Stimulated activated CD8-positive, alpha-beta memory T cell treated with anti-CD3 and anti-CD28 coated beads, Interleukin-7, amount 100 ng/mL, for 1 hour (primary cell): ENCODE results near the gene PTPRD.
"Not testable (repeated sequence)": the region's sequence is repeated elsewhere in the genome, so short reads cannot be mapped to it uniquely, and the experiment has no call there.

Experiments used
- DNase-seq, 2 donors: peaks; one replicate each; pipeline ENCODE4 v3.0.0-alpha.2; 2020; ENCODE audit warnings: low read depth in 2 of 2

Gene PTPRD

DNA sequence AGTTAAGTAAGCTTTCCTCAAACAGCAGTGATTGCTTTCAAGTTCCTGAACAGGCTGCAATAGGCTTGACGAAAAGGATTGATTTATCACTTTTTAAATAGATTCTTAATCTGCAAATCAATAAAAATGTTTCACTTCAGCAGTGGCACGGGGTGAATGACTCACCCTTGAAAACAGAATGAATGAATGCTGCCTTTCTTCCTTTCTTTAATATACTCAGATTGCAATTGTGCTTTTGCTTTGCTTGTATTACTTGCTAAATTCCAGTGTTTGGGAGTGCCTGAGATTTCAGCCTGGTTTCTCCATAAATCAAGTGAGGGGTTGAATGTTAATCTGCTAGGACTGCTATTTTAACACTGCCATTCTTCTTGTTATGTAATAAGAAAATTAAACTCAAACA is 1293.8 kb downstream of the PTPRD start:
- DNase-seq, result no peak

- DNase-seq, result not testable (repeated sequence)
Measured at GRCh38 chr9:9310743-9311142, 1302.1 kb downstream of the PTPRD start.

- DNase-seq, result no peak
Measured at GRCh38 chr9:9305600-9305999, 1307.2 kb downstream of the PTPRD start.

- DNase-seq, result no peak
Measured at GRCh38 chr9:9299134-9299533, 1313.7 kb downstream of the PTPRD start.

- no peak for DNase-seq
Measured at GRCh38 chr9:9286001-9286400, 1326.8 kb downstream of the PTPRD start.

DNA sequence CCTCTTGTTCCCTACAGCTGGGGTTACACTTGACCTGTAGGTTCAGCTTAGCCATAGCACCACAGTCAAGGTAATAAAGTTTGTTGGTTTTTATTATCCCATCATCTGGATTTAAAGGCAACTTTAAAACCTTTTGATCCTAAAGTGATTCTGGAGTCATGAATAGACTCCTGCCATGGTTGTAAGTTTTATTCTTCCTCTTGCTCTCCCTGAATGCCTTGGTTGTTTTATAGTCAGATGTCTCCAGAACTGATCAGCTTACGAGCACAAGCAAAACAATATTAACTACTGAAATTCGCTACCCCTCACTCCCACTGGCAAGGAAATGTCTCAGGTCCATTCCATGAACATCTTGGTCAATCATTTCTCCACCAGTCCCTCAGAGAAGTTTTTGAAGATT is 1328.6 kb downstream of the PTPRD start:
- no peak for DNase-seq

- DNase-seq, result no peak
Measured at GRCh38 chr9:9283159-9283986, 1329.4 kb downstream of the PTPRD start.

DNA sequence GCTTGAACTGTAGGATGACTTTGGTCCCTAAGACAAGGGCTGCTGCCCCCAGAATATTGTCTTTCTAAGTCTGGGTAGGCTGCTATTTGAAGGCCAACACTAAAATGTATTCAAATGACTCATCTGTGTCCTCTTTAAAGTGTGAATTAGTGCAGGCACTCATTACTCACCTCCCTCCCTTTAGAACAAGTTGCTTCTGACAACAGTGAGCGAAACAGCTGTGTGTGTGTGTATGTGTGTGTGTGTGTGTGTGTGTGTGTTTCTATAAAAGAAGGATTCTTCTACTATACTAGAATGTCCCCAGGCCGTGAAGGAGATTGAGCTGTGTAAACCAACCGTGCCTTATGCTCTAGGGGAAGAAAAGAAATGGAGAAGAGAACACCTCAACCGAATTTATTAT is 1337.2 kb downstream of the PTPRD start:
- DNase-seq, result no peak

GRCh38 chr9:9257999-9258498 is 1354.8 kb downstream of the PTPRD start:
- no peak for DNase-seq

GRCh38 chr9:9246726-9247125 is 1366.1 kb downstream of the PTPRD start:
- DNase-seq, result no peak

DNA sequence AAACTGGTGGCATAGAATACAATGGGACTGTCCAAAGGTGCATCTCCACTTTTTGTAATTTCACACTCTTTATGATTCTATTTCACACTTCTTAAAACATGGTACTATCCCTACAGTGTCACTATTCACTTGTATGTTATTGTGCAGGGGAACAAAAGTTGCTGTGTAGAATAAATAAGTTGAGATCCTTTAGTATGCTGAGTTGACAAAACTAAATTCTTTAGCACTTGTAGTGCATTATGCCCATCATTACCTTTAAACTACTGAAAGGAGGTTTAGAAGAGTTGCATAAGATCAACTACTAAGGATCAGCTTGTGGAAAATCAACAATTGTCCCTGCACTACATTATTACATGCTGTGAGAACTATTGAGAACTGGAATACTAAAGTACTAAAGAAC is 1380.9 kb downstream of the PTPRD start:
- no peak for DNase-seq

- DNase-seq, result no peak
Measured at GRCh38 chr9:9229269-9229668, 1383.5 kb downstream of the PTPRD start.

DNA sequence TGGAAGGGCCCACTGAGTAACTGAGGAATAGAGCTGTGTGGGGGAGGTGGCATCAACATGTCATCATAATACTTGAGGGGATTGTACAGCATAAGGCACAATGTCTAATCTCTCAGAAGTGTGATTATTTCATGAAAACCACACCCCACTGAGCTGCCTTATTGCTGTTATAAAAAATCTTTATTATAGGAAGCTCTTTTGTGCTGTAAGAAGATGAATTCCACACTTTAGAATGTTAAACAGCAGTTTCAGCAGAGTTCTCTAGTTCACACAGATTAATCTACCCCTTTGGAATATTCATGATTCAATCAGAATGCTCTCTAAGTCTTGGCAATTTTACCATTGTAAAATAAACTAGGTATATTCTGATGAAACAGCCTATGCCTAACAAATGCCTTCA is 1389.6 kb downstream of the PTPRD start:
- no peak for DNase-seq

DNA sequence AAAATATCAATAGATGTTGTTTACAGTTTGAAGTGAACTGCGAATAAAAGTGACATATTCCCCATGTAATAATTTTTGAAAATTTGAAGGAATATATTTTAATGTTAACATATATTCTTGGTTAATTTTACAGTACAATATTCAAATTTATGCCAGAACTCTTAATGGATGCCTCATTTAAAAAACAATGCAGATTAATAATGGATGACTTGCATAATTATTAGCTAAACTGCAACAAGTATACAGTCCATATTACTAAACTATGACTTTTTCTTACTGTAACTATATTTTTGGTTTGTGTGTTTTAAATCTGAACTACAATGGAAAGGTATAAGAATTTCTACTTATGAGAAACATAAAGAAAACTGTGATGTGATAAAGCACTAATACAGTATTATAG is 1390.1 kb downstream of the PTPRD start:
- no peak for DNase-seq

GRCh38 chr9:9216934-9217333 is 1395.9 kb downstream of the PTPRD start:
- DNase-seq, result no peak

DNA sequence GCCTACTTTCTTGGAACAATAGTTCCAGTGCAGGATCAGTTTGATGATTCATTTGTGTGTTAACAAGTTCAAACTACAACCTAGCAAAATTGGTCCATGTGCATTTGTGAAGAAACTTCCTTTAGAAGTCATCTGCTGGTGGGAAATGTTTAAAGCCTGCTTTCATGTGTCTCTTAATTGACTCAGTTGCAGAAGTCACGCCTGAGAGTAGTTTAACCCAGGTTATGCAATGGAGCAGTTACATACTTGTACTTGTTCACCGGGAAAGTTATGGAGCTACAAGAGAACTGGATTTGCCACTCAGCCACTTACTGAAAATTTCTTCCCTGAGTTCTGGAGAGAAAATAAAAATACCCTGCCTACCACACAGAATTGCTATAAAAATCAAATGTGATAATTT is 1397.8 kb downstream of the PTPRD start:
- no peak for DNase-seq

DNA sequence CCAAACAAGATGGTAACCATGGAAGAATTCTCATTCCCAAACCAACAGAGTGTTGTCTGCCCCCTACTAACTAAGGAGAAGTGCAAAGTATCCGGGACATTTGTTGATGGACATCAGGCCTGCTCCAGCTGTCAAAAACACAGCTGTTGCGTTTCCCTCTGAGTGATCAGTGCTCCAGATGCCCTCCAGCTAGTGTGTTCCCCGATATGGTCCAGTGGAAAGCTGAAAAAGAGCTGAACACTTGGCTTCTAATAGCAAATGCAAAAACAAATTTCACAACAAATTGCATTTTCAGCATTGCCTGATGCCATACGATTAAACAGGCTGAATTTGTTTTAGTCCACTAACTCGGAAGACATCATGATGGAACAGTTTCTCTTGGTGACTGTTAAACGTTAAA is 1398.7 kb downstream of the PTPRD start:
- no peak for DNase-seq

GRCh38 chr9:9212963-9213362 is 1399.8 kb downstream of the PTPRD start:
- no peak for DNase-seq

GRCh38 chr9:9202276-9202675 is 1410.5 kb downstream of the PTPRD start:
- DNase-seq, result no peak

DNA sequence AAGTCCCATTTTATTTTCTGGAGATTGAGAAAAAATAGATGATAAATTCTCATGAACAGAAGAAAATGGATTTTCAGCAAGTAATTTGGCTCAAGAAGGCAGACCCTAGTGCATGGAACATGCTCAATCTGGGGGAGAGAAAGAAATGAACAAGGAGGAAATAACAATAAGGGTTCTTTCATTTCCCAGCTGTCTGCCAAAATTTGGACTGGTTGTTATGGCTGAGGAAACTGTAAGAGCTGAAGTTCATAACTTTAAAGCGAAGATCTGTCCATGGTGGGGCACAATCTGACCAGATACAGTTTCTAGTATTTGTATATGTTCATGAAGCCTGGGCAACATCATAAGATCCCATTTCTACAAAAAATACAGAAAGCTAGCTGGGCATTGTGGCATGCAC is 1426.7 kb downstream of the PTPRD start:
- DNase-seq, result no peak

- no peak for DNase-seq
Measured at GRCh38 chr9:9182431-9182830, 1430.4 kb downstream of the PTPRD start.

GRCh38 chr9:9177081-9177480 is 1435.7 kb downstream of the PTPRD start:
- DNase-seq, result no peak

GRCh38 chr9:9174358-9174757 is 1438.4 kb downstream of the PTPRD start:
- DNase-seq, result no peak

- no peak for DNase-seq
Measured at GRCh38 chr9:9173264-9173663, 1439.5 kb downstream of the PTPRD start.
